IMR-90 (cell line): ENCODE data around the gene MYO1C. TPM values are rescaled to one million over a fixed set of nuclear protein-coding genes. Genes with fewer than 3 reads are reported as not detected.

Source experiments
- MAFK ChIP-seq: IDR thresholded peaks from 2 replicates; pipeline ENCODE4 v1.6.1; 2012; ENCODE audit warnings: low read depth, low read length, improper control_type of control experiment
- MAZ ChIP-seq: IDR thresholded peaks from 2 replicates; pipeline ENCODE4 v1.6.1; 2012; ENCODE audit warnings: low read depth, mild to moderate bottlenecking, low read length, improper control_type of control experiment, moderate library complexity, borderline replicate concordance
- SMC3 ChIP-seq: fragments of 150-350 bp; IDR thresholded peaks from 2 replicates; pipeline ENCODE4 v1.6.1; 2016; ENCODE audit warnings: low read depth, mild to moderate bottlenecking, antibody characterized with exemption, low read length, moderate library complexity
- polyA plus RNA-seq, 3 experiments: library from polyadenylated mRNA; depleted of rRNA; stranded (reverse); fragments of >200 nt; gene quantifications; 2 replicates each; pipeline ENCODE4 v1.2.3, GENCODE V29; 2012; ENCODE audit warnings: low replicate concordance in 1 of 3
- total RNA-seq: library from RNA; depleted of rRNA; stranded (reverse); fragments of >200 nt; gene quantifications from 2 replicates; pipeline ENCODE4 v1.2.3, GENCODE V29; 2012

Gene MYO1C
- total and polyA plus RNA-seq, 2 of the 4 experiments (the other 2 are of a cell fraction) = 162 to 196 TPM

DNA sequence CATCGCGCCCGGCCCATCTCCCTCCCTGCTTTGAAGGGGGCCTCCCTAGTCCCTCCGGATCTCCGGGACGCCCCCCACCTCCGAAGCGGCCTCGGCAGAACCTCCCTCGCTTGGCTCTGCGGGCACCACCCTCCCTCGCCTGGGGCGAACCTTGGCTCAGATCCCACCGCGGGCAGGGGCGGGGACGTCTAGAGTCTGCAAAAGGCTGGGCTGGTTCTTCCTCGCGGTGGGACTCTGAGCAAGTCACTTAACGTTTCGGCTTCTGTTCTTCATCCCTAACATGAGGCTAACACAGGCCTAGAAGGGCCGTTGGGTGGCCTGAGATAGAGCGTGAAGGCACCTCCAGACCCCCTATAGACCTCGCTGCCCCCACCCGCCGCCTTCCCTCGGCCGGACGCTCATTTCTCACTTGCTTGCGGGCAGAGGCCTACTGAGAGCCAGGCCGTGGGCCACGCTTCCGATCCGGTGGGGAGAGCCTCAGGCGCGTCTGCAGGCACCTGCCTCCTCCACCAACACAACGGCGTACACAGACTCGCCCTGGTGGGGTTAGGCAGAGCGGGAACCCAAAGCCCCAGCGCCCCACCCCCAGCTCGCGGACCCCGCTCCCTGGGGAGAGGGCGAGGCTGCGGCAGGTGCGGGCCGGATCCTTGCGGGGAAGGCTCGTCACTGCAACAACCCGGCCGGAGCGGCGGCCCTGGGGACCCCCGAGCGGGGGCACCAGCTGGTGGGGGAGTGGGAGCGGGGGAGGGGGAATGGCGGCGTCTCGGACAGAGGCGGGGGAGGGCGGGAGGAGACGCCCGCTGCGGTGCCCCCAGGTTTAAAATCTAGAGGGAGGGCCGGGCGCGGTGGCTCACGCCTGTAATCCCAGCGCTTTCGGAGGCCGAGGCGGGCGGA is 5.4 kb downstream of the MYO1C start (continued):
- TF ChIP-seq MAFK (no peak), MAZ (no peak), SMC3 (no peak)
